ENCODE results near the gene UNC5A. TPM values are rescaled to one million over a fixed set of nuclear protein-coding genes. Genes with fewer than 3 reads are reported as not detected.

Gene UNC5A
- total RNA-seq, 1 experiment from 2014 or later: 10.1 TPM

DNA sequence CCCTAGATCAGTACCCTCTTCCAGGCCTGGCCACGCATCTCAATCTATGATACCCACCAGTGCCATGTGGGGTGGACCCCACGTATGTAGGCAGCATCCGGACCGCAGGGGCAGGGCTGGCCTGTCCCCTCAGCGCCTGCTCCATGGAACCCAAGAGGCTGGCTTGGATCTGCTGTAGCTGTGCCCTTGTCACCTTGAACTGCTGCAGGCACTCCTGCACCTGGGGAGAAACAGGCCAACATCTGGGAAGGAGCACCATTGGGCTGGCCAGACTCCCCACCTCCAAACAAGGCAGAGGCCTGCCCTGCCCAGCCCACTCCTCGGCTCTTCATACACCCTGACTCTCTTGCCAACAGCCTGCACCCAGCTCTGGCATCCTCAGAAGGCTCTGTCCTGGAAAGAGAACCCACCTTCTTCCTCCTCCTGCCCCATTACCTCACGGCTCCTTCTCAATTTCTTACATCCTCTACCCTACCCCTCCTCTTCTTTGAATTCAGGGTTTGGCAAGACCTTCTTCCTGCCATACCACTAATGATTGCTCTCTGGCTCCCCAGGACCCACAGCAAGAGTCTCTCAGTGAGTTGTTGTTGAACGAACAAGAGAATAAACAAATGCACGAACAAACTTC is 81.1 kb downstream of the UNC5A start (continued):
- TF ChIP-seq, protein P1, sequence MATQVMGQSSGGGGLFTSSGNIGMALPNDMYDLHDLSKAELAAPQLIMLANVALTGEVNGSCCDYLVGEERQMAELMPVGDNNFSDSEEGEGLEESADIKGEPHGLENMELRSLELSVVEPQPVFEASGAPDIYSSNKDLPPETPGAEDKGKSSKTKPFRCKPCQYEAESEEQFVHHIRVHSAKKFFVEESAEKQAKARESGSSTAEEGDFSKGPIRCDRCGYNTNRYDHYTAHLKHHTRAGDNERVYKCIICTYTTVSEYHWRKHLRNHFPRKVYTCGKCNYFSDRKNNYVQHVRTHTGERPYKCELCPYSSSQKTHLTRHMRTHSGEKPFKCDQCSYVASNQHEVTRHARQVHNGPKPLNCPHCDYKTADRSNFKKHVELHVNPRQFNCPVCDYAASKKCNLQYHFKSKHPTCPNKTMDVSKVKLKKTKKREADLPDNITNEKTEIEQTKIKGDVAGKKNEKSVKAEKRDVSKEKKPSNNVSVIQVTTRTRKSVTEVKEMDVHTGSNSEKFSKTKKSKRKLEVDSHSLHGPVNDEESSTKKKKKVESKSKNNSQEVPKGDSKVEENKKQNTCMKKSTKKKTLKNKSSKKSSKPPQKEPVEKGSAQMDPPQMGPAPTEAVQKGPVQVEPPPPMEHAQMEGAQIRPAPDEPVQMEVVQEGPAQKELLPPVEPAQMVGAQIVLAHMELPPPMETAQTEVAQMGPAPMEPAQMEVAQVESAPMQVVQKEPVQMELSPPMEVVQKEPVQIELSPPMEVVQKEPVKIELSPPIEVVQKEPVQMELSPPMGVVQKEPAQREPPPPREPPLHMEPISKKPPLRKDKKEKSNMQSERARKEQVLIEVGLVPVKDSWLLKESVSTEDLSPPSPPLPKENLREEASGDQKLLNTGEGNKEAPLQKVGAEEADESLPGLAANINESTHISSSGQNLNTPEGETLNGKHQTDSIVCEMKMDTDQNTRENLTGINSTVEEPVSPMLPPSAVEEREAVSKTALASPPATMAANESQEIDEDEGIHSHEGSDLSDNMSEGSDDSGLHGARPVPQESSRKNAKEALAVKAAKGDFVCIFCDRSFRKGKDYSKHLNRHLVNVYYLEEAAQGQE (IDR thresholded peaks at IDR 0.05; ENCODE audit: low read depth): no peak
- TF ChIP-seq TCF7L2 (IDR thresholded peaks at IDR 0.05; ENCODE audit: borderline replicate concordance, extremely low read depth, insufficient read depth, insufficient read length) (no peak), FOSL1 (IDR thresholded peaks at IDR 0.05; ENCODE audit: low read depth) (no peak)

DNA sequence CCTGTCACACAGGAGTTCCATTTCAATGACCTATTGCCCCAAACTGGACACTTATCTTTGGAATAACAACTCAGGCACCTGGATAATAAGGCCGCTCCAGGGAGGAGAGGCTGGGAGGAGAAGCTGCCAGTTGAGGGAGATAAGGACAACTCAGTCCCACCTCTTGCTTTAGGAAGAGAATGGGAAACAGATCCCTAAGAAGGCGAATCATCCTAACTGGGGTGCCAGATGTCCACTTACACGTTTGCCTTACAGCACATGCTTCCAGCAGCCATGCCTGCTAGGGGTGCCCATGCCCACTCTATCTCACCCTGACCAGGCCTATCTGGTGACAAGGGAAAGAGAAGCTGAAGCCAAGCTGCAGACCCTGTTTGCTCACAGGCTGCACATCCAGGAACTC is 82.3 kb downstream of the UNC5A start:
- H3K4me3 ChIP-seq (replicated peaks in 1 of 2; ENCODE audit: low read depth in 1 of 2, low read length in 2 of 2): no peak overlapping the region
- no peaks in the 10 kb centered on the region for H3K27me3 ChIP-seq (ENCODE audit: insufficient read depth, low read length)
- CTCF ChIA-PET: no interaction called here
- BruUV-seq (replicated peaks): no TSS peak
- H3K79me2 ChIP-seq (ENCODE audit: insufficient read depth, low read length): no peaks in the 10 kb centered on the region
- H3K36me3 ChIP-seq (ENCODE audit: control insufficient read depth in 1 of 2, insufficient read depth in 2 of 2, low read length in 2 of 2): no peaks in the 10 kb centered on the region
- H4K20me1 ChIP-seq (ENCODE audit: insufficient read depth): no peaks in the 10 kb centered on the region
- no peak overlapping the region for H2AFZ ChIP-seq (ENCODE audit: low read depth, low read length, poor library complexity, severe bottlenecking)
- RAD21 ChIA-PET (ENCODE audit: low non-redundant PET in 1 of 2, low total read pairs in 2 of 2, uncharacterized antibody in 2 of 2, unreplicated experiment in 2 of 2): no interaction called here
- no peak for DNase-seq (ENCODE audit: low read depth, low spot score)
- no peaks in the 10 kb centered on the region for H3K4me1 ChIP-seq (ENCODE audit: control insufficient read depth in 1 of 2, insufficient read depth in 2 of 2, low read length in 2 of 2)
- H3K4me2 ChIP-seq (ENCODE audit: low read length): no peak overlapping the region
- no peak overlapping the region for H3K9ac ChIP-seq (ENCODE audit: low read length)
- POLR2A ChIA-PET: no interaction called here
- intact Hi-C loops (cut with micrococcal nuclease): no loop called here
- no peak for ATAC-seq
- H3K27ac ChIP-seq (ENCODE audit: low read depth, low read length): no peak overlapping the region
- H3K9me2 ChIP-seq (ENCODE audit: insufficient read depth): no peaks in the 10 kb centered on the region
- no peaks in the 10 kb centered on the region for H3K9me3 ChIP-seq (ENCODE audit: control insufficient read depth in 1 of 2, insufficient read depth in 1 of 2, low read depth in 1 of 2, low read length in 2 of 2)
- TF ChIP-seq EZH2phosphoT487 (IDR thresholded peaks at IDR 0.05; ENCODE audit: borderline replicate concordance) (no peak), ZBTB33 (IDR thresholded peaks at IDR 0.05; ENCODE audit: extremely low read depth, insufficient replicate concordance, low read length) (no peak), CTCF (IDR thresholded peaks at IDR 0.05 in 2 of 3, conservative IDR thresholded peaks at IDR 0.05 in 1 of 3; ENCODE audit: borderline replicate concordance in 1 of 3, insufficient read depth in 1 of 3, low read depth in 2 of 3, low read length in 2 of 3) (no peak), ELF1 (IDR thresholded peaks at IDR 0.05; ENCODE audit: borderline replicate concordance, low read depth) (no peak), SRF (IDR thresholded peaks at IDR 0.05; ENCODE audit: low read depth) (no peak), JUND (IDR thresholded peaks at IDR 0.05) (no peak), ZNF274 (IDR thresholded peaks at IDR 0.05; ENCODE audit: low read depth, low read length) (no peak), SP1 (IDR thresholded peaks at IDR 0.05; ENCODE audit: low read depth) (no peak)
- TF ChIP-seq, protein P1 (IDR thresholded peaks at IDR 0.05; ENCODE audit: low read depth): no peak
- TF ChIP-seq, protein P2, sequence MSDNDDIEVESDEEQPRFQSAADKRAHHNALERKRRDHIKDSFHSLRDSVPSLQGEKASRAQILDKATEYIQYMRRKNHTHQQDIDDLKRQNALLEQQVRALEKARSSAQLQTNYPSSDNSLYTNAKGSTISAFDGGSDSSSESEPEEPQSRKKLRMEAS (IDR thresholded peaks at IDR 0.05): no peak
